Activated CD4-positive, alpha-beta T cell treated with anti-CD3 and anti-CD28 coated beads, Interleukin-2, amount 10 ng/mL, durations not matched to agents 24 days and 14 days (primary cell): ENCODE measurements around the gene SND1. TPM values are rescaled to one million over a fixed set of nuclear protein-coding genes. Genes with fewer than 3 reads are reported as not detected.

ENCODE experiments used
- DNase-seq: peaks from one replicate; pipeline ENCODE4 v3.0.0; 2022
- H3K27ac Mint-ChIP-seq: one replicate; pipeline ENCODE4 v1.8.0; 2022; ENCODE audit warnings: mild to moderate bottlenecking, mixed read lengths
- H3K27me3 Mint-ChIP-seq: one replicate; pipeline ENCODE4 v1.8.0; 2022; ENCODE audit warnings: mixed read lengths
- H3K36me3 Mint-ChIP-seq: one replicate; pipeline ENCODE4 v1.8.0; 2022; ENCODE audit warnings: low read depth, mild to moderate bottlenecking, mixed read lengths
- H3K4me1 Mint-ChIP-seq: one replicate; pipeline ENCODE4 v1.8.0; 2021; ENCODE audit warnings: mixed read lengths
- H3K4me3 Mint-ChIP-seq: one replicate; pipeline ENCODE4 v1.8.0; 2022; ENCODE audit warnings: mild to moderate bottlenecking, moderate library complexity, mixed read lengths
- H3K9me3 Mint-ChIP-seq: one replicate; pipeline ENCODE4 v1.8.0; 2021; ENCODE audit warnings: mixed read lengths
- intact Hi-C: fragments of 100-400 bp; cut with micrococcal nuclease; formaldehyde crosslinking; loops from one replicate; pipeline ENCODE4 v1.15.1; 2023
- total RNA-seq: library from RNA; stranded (reverse); gene quantifications from 2 replicates; pipeline ENCODE4 v1.2.3, GENCODE V29; 2022

The SND1 gene
- total RNA-seq, 1 donor from 2014 or later, result 295 TPM

- Mint-ChIP-seq H3K36me3 (peaks cover 12% of the 10 kb centered on the region), H3K27ac (no peak overlapping the region), H3K4me3 (no peak overlapping the region), H3K27me3 (no peaks in the 10 kb centered on the region), H3K4me1 (peaks cover 20% of the 10 kb centered on the region), H3K9me3 (no peaks in the 10 kb centered on the region)
- intact Hi-C loops, result loop anchor here (5.0 kb wide), 1 partner anchor 36 kb away; no protein-coding TSS in a partner anchor
- no peak for DNase-seq
Observed at GRCh38 chr7:127782654-127783559, 130.9 kb downstream of the SND1 start.

- no peak overlapping the region for H3K4me3 Mint-ChIP-seq
- H3K9me3 Mint-ChIP-seq, result no peaks in the 10 kb centered on the region
- DNase-seq, result no peak
- no peaks in the 10 kb centered on the region for H3K27me3 Mint-ChIP-seq
- H3K36me3 Mint-ChIP-seq, result peaks cover 17% of the 10 kb centered on the region
- H3K27ac Mint-ChIP-seq, result no peak overlapping the region
- H3K4me1 Mint-ChIP-seq, result peaks cover 23% of the 10 kb centered on the region
- intact Hi-C loops, result no loop called here
Observed at GRCh38 chr7:127786184-127786583, 134.2 kb downstream of the SND1 start.

GRCh38 chr7:127789031-127789430, 137.0 kb downstream of the SND1 start:
- Mint-ChIP-seq H3K36me3 (peaks cover 15% of the 10 kb centered on the region), H3K4me1 (peaks cover 22% of the 10 kb centered on the region), H3K27me3 (no peaks in the 10 kb centered on the region), H3K27ac (no peak overlapping the region), H3K4me3 (no peak overlapping the region), H3K9me3 (no peaks in the 10 kb centered on the region)
- DNase-seq, result no peak
- intact Hi-C loops, result no loop called here

- Mint-ChIP-seq H3K4me1 (peaks cover 26% of the 10 kb centered on the region), H3K9me3 (no peaks in the 10 kb centered on the region), H3K36me3 (peaks cover 8% of the 10 kb centered on the region), H3K4me3 (no peak overlapping the region), H3K27ac (no peak overlapping the region), H3K27me3 (no peaks in the 10 kb centered on the region)
- intact Hi-C loops, result no loop called here
- DNase-seq, result no peak
Observed at GRCh38 chr7:127791446-127792189, 139.6 kb downstream of the SND1 start.

GRCh38 chr7:127792528-127793342, 140.7 kb downstream of the SND1 start:
- peak; percentile 78 for DNase-seq

GRCh38 chr7:127793582-127793981, 141.6 kb downstream of the SND1 start:
- H3K9me3 Mint-ChIP-seq, result no peaks in the 10 kb centered on the region

More at GRCh38 chr7:127792528-127793342, 140.7 kb downstream of the SND1 start:
- H3K27ac Mint-ChIP-seq, result no peak overlapping the region
- intact Hi-C loops, result no loop called here
- no peak overlapping the region for H3K4me3 Mint-ChIP-seq
- H3K36me3 Mint-ChIP-seq, result peaks cover 8% of the 10 kb centered on the region
- peaks cover 20% of the 10 kb centered on the region for H3K4me1 Mint-ChIP-seq
- H3K9me3 Mint-ChIP-seq, result no peaks in the 10 kb centered on the region
- H3K27me3 Mint-ChIP-seq, result no peaks in the 10 kb centered on the region

GRCh38 chr7:127794136-127794535, 142.1 kb downstream of the SND1 start:
- Mint-ChIP-seq H3K4me1 (peaks cover 16% of the 10 kb centered on the region), H3K27ac (no peak overlapping the region), H3K27me3 (no peaks in the 10 kb centered on the region), H3K36me3 (peaks cover 5% of the 10 kb centered on the region), H3K4me3 (no peak overlapping the region), H3K9me3 (no peaks in the 10 kb centered on the region)
- DNase-seq, result no peak
- intact Hi-C loops, result no loop called here

More at GRCh38 chr7:127793582-127793981, 141.6 kb downstream of the SND1 start:
- no peaks in the 10 kb centered on the region for H3K27me3 Mint-ChIP-seq
- intact Hi-C loops, result no loop called here
- no peak overlapping the region for H3K27ac Mint-ChIP-seq
- peaks cover 7% of the 10 kb centered on the region for H3K36me3 Mint-ChIP-seq
- no peak for DNase-seq
- no peak overlapping the region for H3K4me3 Mint-ChIP-seq
- H3K4me1 Mint-ChIP-seq, result peaks cover 19% of the 10 kb centered on the region

- no peaks in the 10 kb centered on the region for H3K27me3 Mint-ChIP-seq
- peaks cover 17% of the 10 kb centered on the region for H3K4me1 Mint-ChIP-seq
- H3K36me3 Mint-ChIP-seq, result peaks cover 4% of the 10 kb centered on the region
- H3K4me3 Mint-ChIP-seq, result no peak overlapping the region
- H3K27ac Mint-ChIP-seq, result no peak overlapping the region
- intact Hi-C loops, result no loop called here
- no peaks in the 10 kb centered on the region for H3K9me3 Mint-ChIP-seq
- DNase-seq, result no peak
Observed at GRCh38 chr7:127794551-127794950, 142.6 kb downstream of the SND1 start.

- Mint-ChIP-seq H3K27ac (no peak overlapping the region), H3K4me1 (peaks cover 16% of the 10 kb centered on the region), H3K4me3 (no peak overlapping the region), H3K9me3 (no peaks in the 10 kb centered on the region), H3K27me3 (no peaks in the 10 kb centered on the region), H3K36me3 (peaks cover 2% of the 10 kb centered on the region)
- DNase-seq, result no peak
- intact Hi-C loops, result no loop called here
Observed at GRCh38 chr7:127798023-127798422, 146.0 kb downstream of the SND1 start.

- H3K4me3 Mint-ChIP-seq, result no peak overlapping the region
- intact Hi-C loops, result no loop called here
- DNase-seq, result no peak
Observed at GRCh38 chr7:127798769-127799372, 146.9 kb downstream of the SND1 start.

GRCh38 chr7:127799535-127800305, 147.7 kb downstream of the SND1 start:
- H3K27me3 Mint-ChIP-seq, result no peaks in the 10 kb centered on the region
- H3K4me3 Mint-ChIP-seq, result no peak overlapping the region
- no peak for DNase-seq
- peaks cover 4% of the 10 kb centered on the region for H3K36me3 Mint-ChIP-seq
- no peaks in the 10 kb centered on the region for H3K9me3 Mint-ChIP-seq
- H3K4me1 Mint-ChIP-seq, result peaks cover 21% of the 10 kb centered on the region
- intact Hi-C loops, result no loop called here
- H3K27ac Mint-ChIP-seq, result no peak overlapping the region

More at GRCh38 chr7:127798769-127799372, 146.9 kb downstream of the SND1 start:
- Mint-ChIP-seq H3K27ac (no peak overlapping the region), H3K27me3 (no peaks in the 10 kb centered on the region), H3K9me3 (no peaks in the 10 kb centered on the region), H3K4me1 (peaks cover 20% of the 10 kb centered on the region), H3K36me3 (peaks cover 2% of the 10 kb centered on the region)

GRCh38 chr7:127802845-127803244, 150.9 kb downstream of the SND1 start:
- Mint-ChIP-seq H3K27me3 (no peaks in the 10 kb centered on the region), H3K9me3 (no peaks in the 10 kb centered on the region), H3K36me3 (peaks cover 15% of the 10 kb centered on the region), H3K4me1 (peaks cover 30% of the 10 kb centered on the region), H3K27ac (no peak overlapping the region), H3K4me3 (no peak overlapping the region)
- intact Hi-C loops, result no loop called here
- no peak for DNase-seq

GRCh38 chr7:127803626-127804025, 151.6 kb downstream of the SND1 start:
- intact Hi-C loops, result no loop called here
- Mint-ChIP-seq H3K36me3 (peaks cover 18% of the 10 kb centered on the region), H3K27me3 (no peaks in the 10 kb centered on the region), H3K9me3 (no peaks in the 10 kb centered on the region), H3K4me1 (peaks cover 31% of the 10 kb centered on the region), H3K27ac (no peak overlapping the region), H3K4me3 (no peak overlapping the region)
- DNase-seq, result no peak
